Fibroblast of villous mesenchyme (primary cell): ENCODE data around the gene GLYATL1B. TPM values are rescaled to one million over a fixed set of nuclear protein-coding genes. Genes with fewer than 3 reads are reported as not detected.
A peak's percentile ranks its signal among the peaks of the same experiment; 100 is the strongest.

Source experiments
- DNase-seq: peaks from one replicate; pipeline ENCODE4 v3.0.0-alpha.2; 2010; ENCODE audit warnings: low read depth
- H3K4me3 ChIP-seq: 2 replicates; pipeline ENCODE4 v1.5.1; 2011; ENCODE audit warnings: low read depth, mild to moderate bottlenecking, low read length
- CTCF ChIP-seq: IDR thresholded peaks from 2 replicates; pipeline ENCODE4 v1.5.1; 2012; ENCODE audit warnings: low read depth, mild to moderate bottlenecking, low read length; ENCODE audit not compliant: insufficient read depth
- total RNA-seq: library from RNA; depleted of rRNA; stranded (reverse); fragments of >200 nt; gene quantifications from 2 replicates; pipeline ENCODE4 v1.2.3, GENCODE V29; 2012

Gene GLYATL1B
- total RNA-seq, 1 donor = not detected

- DNase-seq = no peak
- TF ChIP-seq CTCF = no peak
- no peak overlapping the region for H3K4me3 ChIP-seq
Measured at GRCh38 chr11:59137190-59137589, 51.1 kb downstream of the GLYATL1B start.

- H3K4me3 ChIP-seq = no peak overlapping the region
- TF ChIP-seq CTCF = no peak
- no peak for DNase-seq
Measured at GRCh38 chr11:59138643-59139042, 52.5 kb downstream of the GLYATL1B start.

DNA sequence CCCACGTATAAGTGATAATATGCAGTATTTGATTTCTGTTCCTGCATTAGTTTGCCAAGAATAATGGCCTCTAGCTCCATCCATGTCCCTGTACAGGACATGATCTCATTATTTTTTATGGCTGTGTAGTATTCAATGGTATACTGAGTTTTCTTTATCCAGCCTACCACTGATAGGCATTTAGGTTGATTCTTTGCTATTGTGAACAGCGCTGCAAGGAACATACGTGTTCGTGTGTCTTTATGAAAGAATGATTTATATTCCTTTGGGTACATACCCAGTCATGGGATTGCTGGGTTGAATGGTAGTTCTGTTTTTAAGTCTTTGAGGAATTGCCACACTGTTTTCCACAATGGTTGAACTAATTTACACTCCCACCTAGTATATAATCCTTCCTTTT is 55.1 kb downstream of the GLYATL1B start:
- TF ChIP-seq CTCF = no peak
- DNase-seq = no peak
- H3K4me3 ChIP-seq = no peak overlapping the region

GRCh38 chr11:59141673-59142460 is 55.8 kb downstream of the GLYATL1B start:
- DNase-seq = peak; percentile 24
- TF ChIP-seq CTCF = no peak
- H3K4me3 ChIP-seq = peak overlapping the region; percentile 87

DNA sequence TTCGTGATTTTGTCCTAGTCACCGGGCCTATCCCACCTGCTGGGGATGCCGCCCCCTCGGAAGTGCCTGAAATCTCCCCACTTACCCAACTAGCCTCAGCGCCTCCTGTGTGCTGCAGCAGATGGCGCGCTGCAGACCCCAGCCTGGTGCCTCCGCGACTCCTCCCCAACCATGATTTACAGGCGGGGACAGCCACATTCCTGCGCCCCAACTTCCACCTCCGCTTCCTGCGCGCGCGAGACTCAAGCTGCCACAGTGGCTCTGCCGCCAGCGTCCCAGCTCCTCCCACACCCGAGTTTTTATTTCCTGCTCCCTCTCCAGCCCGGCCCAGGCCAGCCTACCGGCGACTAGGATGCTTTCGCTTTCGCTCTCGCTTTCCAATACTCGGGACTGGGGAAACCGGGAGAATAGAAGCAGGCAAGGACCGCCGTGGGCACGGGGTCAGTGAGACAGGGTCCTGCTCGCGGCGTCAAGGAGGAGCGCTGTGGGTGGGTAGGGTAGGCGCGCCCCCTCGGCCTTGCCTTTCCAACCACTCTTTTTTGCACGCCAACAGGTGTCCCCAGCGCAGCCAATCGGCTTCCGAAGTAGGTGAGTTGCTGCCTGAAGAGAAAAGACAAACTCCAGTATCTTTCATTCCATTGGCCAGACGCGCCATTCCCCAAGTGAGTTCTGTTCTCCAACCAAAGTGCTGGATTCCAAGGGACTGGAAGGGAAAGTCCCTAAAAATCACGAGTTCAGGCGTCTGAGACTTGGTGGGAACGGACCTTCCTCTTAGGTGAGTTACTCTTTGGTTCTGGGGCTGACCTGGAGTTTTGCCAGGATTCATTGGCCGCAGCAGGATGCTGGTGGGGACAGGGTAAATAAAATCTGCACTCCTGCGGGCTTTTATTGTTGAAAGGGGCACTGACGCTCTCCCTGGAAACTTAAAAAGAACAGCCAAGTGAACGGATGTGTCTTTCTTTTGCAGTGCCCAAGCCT is 56.7 kb downstream of the GLYATL1B start, which contains the start of gene FAM111A:
TSS of gene FAM111A (plus strand) at position 327 of the 978 bp plus-strand sequence. CDS start 6,017 bp downstream, outside the sequence.
- TF ChIP-seq CTCF = peak; percentile 20
- DNase-seq = peak; percentile 91
- H3K4me3 ChIP-seq = peak within 1 kb of the TSS; percentile 87

- DNase-seq = no peak
- H3K4me3 ChIP-seq = peak overlapping the region; percentile 61
- no peak for TF ChIP-seq CTCF
Measured at GRCh38 chr11:59144096-59144495, 58.0 kb downstream of the GLYATL1B start.

Other genes starting within 250 kb of the GLYATL1B start
- 0.97 and 2.2 TPM in 2 replicates for gene GLYATL2, start 241.6 kb upstream of the GLYATL1B start, total RNA-seq
- gene GLYATL1, start 146.8 kb upstream of the GLYATL1B start, total RNA-seq = under 0.01 TPM in 1 of 2 replicates, not detected in the other
- gene FAM111B, start 20.9 kb downstream of the GLYATL1B start, total RNA-seq = 12.1 and 12.2 TPM in 2 replicates
- 37.0 and 60.0 TPM in 2 replicates for gene FAM111A, start 56.5 kb downstream of the GLYATL1B start, total RNA-seq
- 2.3 and 4.7 TPM in 2 replicates for gene DTX4, start 85.8 kb downstream of the GLYATL1B start, total RNA-seq
- gene MPEG1, start 126.6 kb downstream of the GLYATL1B start, total RNA-seq = not detected in 2 replicates